Duodenal mucosa (tissue), 2 donors: Measurements from ENCODE around the gene ANAPC10.
"Not testable (repeated sequence)": the region's sequence is repeated elsewhere in the genome, so short reads cannot be mapped to it uniquely, and the experiment has no call there.

Source experiments
- H3K27ac ChIP-seq: one replicate; pipeline ENCODE4 v1.7.0; 2013; ENCODE audit warnings: low read depth, low read length
- H3K27me3 ChIP-seq, 2 donors: one replicate each; pipeline ENCODE4 v1.7.0; 2013; ENCODE audit warnings: low read length in 2 of 2, control low read depth in 1 of 2; ENCODE audit not compliant: insufficient read depth in 2 of 2, control insufficient read depth in 1 of 2
- H3K36me3 ChIP-seq, 2 donors: one replicate each; pipeline ENCODE4 v1.7.0; 2013; ENCODE audit warnings: low read length in 2 of 2, control low read depth in 1 of 2; ENCODE audit not compliant: insufficient read depth in 2 of 2, control insufficient read depth in 1 of 2
- H3K4me1 ChIP-seq, 2 donors: one replicate each; pipeline ENCODE4 v1.7.0; 2013; ENCODE audit warnings: low read length in 2 of 2, control low read depth in 1 of 2; ENCODE audit not compliant: insufficient read depth in 2 of 2, control insufficient read depth in 1 of 2
- H3K4me3 ChIP-seq, 2 donors: one replicate each; pipeline ENCODE4 v1.7.0; 2013; ENCODE audit warnings: low read length in 2 of 2, low read depth in 1 of 2
- H3K9ac ChIP-seq, 2 donors: one replicate each; pipeline ENCODE4 v1.7.0; 2013; ENCODE audit warnings: low read length in 2 of 2, low read depth in 1 of 2
- H3K9me3 ChIP-seq, 2 donors: one replicate each; pipeline ENCODE4 v1.7.0; 2013; ENCODE audit warnings: low read length in 2 of 2, control low read depth in 1 of 2; ENCODE audit not compliant: control insufficient read depth in 1 of 2

Gene ANAPC10

GRCh38 chr4:145014365-145014764, 83.6 kb downstream of the ANAPC10 start:
- Histone ChIP-seq H3K9me3 (no peaks in the 10 kb centered on the region), H3K4me1 (no peaks in the 10 kb centered on the region), H3K27ac (no peak overlapping the region), H3K9ac (no peak overlapping the region), H3K36me3 (no peaks in the 10 kb centered on the region), H3K27me3 (no peaks in the 10 kb centered on the region), H3K4me3 (no peak overlapping the region)

GRCh38 chr4:145012841-145013240, 85.2 kb downstream of the ANAPC10 start:
- Histone ChIP-seq H3K9me3 (no peaks in the 10 kb centered on the region), H3K27ac (no peak overlapping the region), H3K4me1 (no peaks in the 10 kb centered on the region), H3K4me3 (no peak overlapping the region), H3K27me3 (no peaks in the 10 kb centered on the region), H3K36me3 (no peaks in the 10 kb centered on the region), H3K9ac (no peak overlapping the region)

GRCh38 chr4:145011636-145012035, 86.4 kb downstream of the ANAPC10 start:
- no peaks in the 10 kb centered on the region for H3K9me3 ChIP-seq
- no peaks in the 10 kb centered on the region for H3K4me1 ChIP-seq
- H3K27me3 ChIP-seq, result no peaks in the 10 kb centered on the region
- H3K4me3 ChIP-seq, result no peak overlapping the region
- H3K27ac ChIP-seq, result no peak overlapping the region
- no peaks in the 10 kb centered on the region for H3K36me3 ChIP-seq
- no peak overlapping the region for H3K9ac ChIP-seq

GRCh38 chr4:145010315-145010714, 87.7 kb downstream of the ANAPC10 start:
- H3K9ac ChIP-seq, H3K4me1 ChIP-seq, H3K27ac ChIP-seq, H3K9me3 ChIP-seq, H3K27me3 ChIP-seq, H3K36me3 ChIP-seq, H3K4me3 ChIP-seq: not testable (repeated sequence)

GRCh38 chr4:145003675-145004074, 94.3 kb downstream of the ANAPC10 start:
- H3K27me3 ChIP-seq, result no peaks in the 10 kb centered on the region
- no peaks in the 10 kb centered on the region for H3K36me3 ChIP-seq
- no peaks in the 10 kb centered on the region for H3K9me3 ChIP-seq
- H3K27ac ChIP-seq, result no peak overlapping the region
- no peak overlapping the region for H3K4me3 ChIP-seq
- H3K4me1 ChIP-seq, result no peaks in the 10 kb centered on the region
- no peak overlapping the region for H3K9ac ChIP-seq

- no peak overlapping the region for H3K4me3 ChIP-seq
- no peak overlapping the region for H3K9ac ChIP-seq
- H3K27ac ChIP-seq, result no peak overlapping the region
- no peaks in the 10 kb centered on the region for H3K27me3 ChIP-seq
- H3K36me3 ChIP-seq, result no peaks in the 10 kb centered on the region
- H3K9me3 ChIP-seq, result no peaks in the 10 kb centered on the region
- H3K4me1 ChIP-seq, result no peaks in the 10 kb centered on the region
Measured at GRCh38 chr4:145001635-145002034, 96.4 kb downstream of the ANAPC10 start.

- not testable (repeated sequence) for H3K9ac ChIP-seq, H3K4me1 ChIP-seq, H3K4me3 ChIP-seq, H3K36me3 ChIP-seq, H3K27me3 ChIP-seq, H3K27ac ChIP-seq, H3K9me3 ChIP-seq
Measured at GRCh38 chr4:145000656-145001055, 97.3 kb downstream of the ANAPC10 start.

GRCh38 chr4:144989306-144989705, 108.7 kb downstream of the ANAPC10 start:
- no peaks in the 10 kb centered on the region for H3K9me3 ChIP-seq
- no peak overlapping the region for H3K4me3 ChIP-seq
- no peaks in the 10 kb centered on the region for H3K4me1 ChIP-seq
- H3K9ac ChIP-seq, result no peak overlapping the region
- no peak overlapping the region for H3K27ac ChIP-seq
- no peaks in the 10 kb centered on the region for H3K27me3 ChIP-seq
- no peaks in the 10 kb centered on the region for H3K36me3 ChIP-seq

- Histone ChIP-seq H3K27ac (no peak overlapping the region), H3K4me3 (no peak overlapping the region), H3K36me3 (no peaks in the 10 kb centered on the region), H3K9me3 (no peaks in the 10 kb centered on the region), H3K27me3 (no peaks in the 10 kb centered on the region), H3K9ac (no peak overlapping the region), H3K4me1 (no peaks in the 10 kb centered on the region)
Measured at GRCh38 chr4:144985531-144985930, 112.5 kb downstream of the ANAPC10 start.

- no peak overlapping the region for H3K27ac ChIP-seq
- no peaks in the 10 kb centered on the region for H3K9me3 ChIP-seq
- no peak overlapping the region for H3K9ac ChIP-seq
- H3K36me3 ChIP-seq, result no peaks in the 10 kb centered on the region
- no peaks in the 10 kb centered on the region for H3K4me1 ChIP-seq
- no peak overlapping the region for H3K4me3 ChIP-seq
- no peaks in the 10 kb centered on the region for H3K27me3 ChIP-seq
Measured at GRCh38 chr4:144985014-144985413, 113.0 kb downstream of the ANAPC10 start.

GRCh38 chr4:144984241-144984640, 113.8 kb downstream of the ANAPC10 start:
- H3K4me1 ChIP-seq, result no peaks in the 10 kb centered on the region
- H3K27ac ChIP-seq, result no peak overlapping the region
- H3K4me3 ChIP-seq, result no peak overlapping the region
- H3K27me3 ChIP-seq, result no peaks in the 10 kb centered on the region
- no peaks in the 10 kb centered on the region for H3K9me3 ChIP-seq
- no peak overlapping the region for H3K9ac ChIP-seq
- H3K36me3 ChIP-seq, result no peaks in the 10 kb centered on the region
